ENCODE results near the gene PSG5.
"Not testable (repeated sequence)": the region's sequence is repeated elsewhere in the genome, so short reads cannot be mapped to it uniquely, and the experiment has no call there.

The PSG5 gene

GRCh38 chr19:43181869-43182771, 4.2 kb downstream of the PSG5 start:
- DNase-seq (ENCODE audit: low spot score): not testable (repeated sequence)

- DNase-seq (ENCODE audit: low spot score): not testable (repeated sequence)
Observed at GRCh38 chr19:43179569-43180147, 6.7 kb downstream of the PSG5 start.

- not testable (repeated sequence) for DNase-seq (ENCODE audit: low spot score)
Observed at GRCh38 chr19:43178577-43178976, 7.8 kb downstream of the PSG5 start.

- DNase-seq (ENCODE audit: low spot score): not testable (repeated sequence)
Observed at GRCh38 chr19:43165906-43166305, 20.4 kb downstream of the PSG5 start.

- DNase-seq (ENCODE audit: low spot score): not testable (repeated sequence)
Observed at GRCh38 chr19:43163135-43163534, 23.2 kb downstream of the PSG5 start.

GRCh38 chr19:43162261-43162660, 24.1 kb downstream of the PSG5 start:
- DNase-seq (ENCODE audit: low spot score): not testable (repeated sequence)

- no peak for DNase-seq (ENCODE audit: low spot score)
Observed at GRCh38 chr19:43152214-43152613, 34.1 kb downstream of the PSG5 start.

- DNase-seq (ENCODE audit: low spot score): peak; percentile 21
Observed at GRCh38 chr19:43149788-43150187, 36.5 kb downstream of the PSG5 start.

- DNase-seq (ENCODE audit: low spot score): no peak
Observed at GRCh38 chr19:43148233-43148632, 38.1 kb downstream of the PSG5 start.

GRCh38 chr19:43141763-43142162, 44.6 kb downstream of the PSG5 start:
- not testable (repeated sequence) for DNase-seq (ENCODE audit: low spot score)

GRCh38 chr19:43132696-43133095, 53.6 kb downstream of the PSG5 start:
- no peak for DNase-seq (ENCODE audit: low spot score)

- DNase-seq (ENCODE audit: low spot score): not testable (repeated sequence)
Observed at GRCh38 chr19:43131281-43131842, 55.0 kb downstream of the PSG5 start.

GRCh38 chr19:43129197-43129596, 57.1 kb downstream of the PSG5 start:
- not testable (repeated sequence) for DNase-seq (ENCODE audit: low spot score)

GRCh38 chr19:43127336-43127735, 59.0 kb downstream of the PSG5 start:
- DNase-seq (ENCODE audit: low spot score): not testable (repeated sequence)

GRCh38 chr19:43126720-43127119, 59.6 kb downstream of the PSG5 start:
- no peak for DNase-seq (ENCODE audit: low spot score)

- DNase-seq (ENCODE audit: low spot score): no peak
Observed at GRCh38 chr19:43124360-43124759, 62.0 kb downstream of the PSG5 start.

GRCh38 chr19:43120433-43121026, 65.8 kb downstream of the PSG5 start:
- not testable (repeated sequence) for DNase-seq (ENCODE audit: low spot score)

- not testable (repeated sequence) for DNase-seq (ENCODE audit: low spot score)
Observed at GRCh38 chr19:43119526-43119925, 66.8 kb downstream of the PSG5 start.

All from globus pallidus (tissue), 1 donor.